Glutamatergic neuron (in vitro differentiated cells): ENCODE data around the gene EXOC4. TPM values are rescaled to one million over a fixed set of nuclear protein-coding genes. Genes with fewer than 3 reads are reported as not detected.

ENCODE experiments used
- DNase-seq: peaks from one replicate; pipeline ENCODE4 v3.0.0; 2022
- H3K27ac Mint-ChIP-seq: one replicate; pipeline ENCODE4 v1.8.0; 2020; ENCODE audit warnings: mild to moderate bottlenecking, mixed read lengths, inconsistent platforms; ENCODE audit not compliant: unreplicated experiment
- H3K27me3 Mint-ChIP-seq: one replicate; pipeline ENCODE4 v1.8.0; 2020; ENCODE audit warnings: mild to moderate bottlenecking, moderate library complexity, mixed read lengths, inconsistent platforms; ENCODE audit not compliant: unreplicated experiment
- H3K36me3 Mint-ChIP-seq: one replicate; pipeline ENCODE4 v1.8.0; 2020; ENCODE audit warnings: mild to moderate bottlenecking, mixed read lengths, inconsistent platforms; ENCODE audit not compliant: unreplicated experiment
- H3K4me1 Mint-ChIP-seq: one replicate; pipeline ENCODE4 v1.8.0; 2020; ENCODE audit warnings: mild to moderate bottlenecking, low read depth, mixed read lengths, inconsistent platforms; ENCODE audit not compliant: unreplicated experiment
- H3K4me3 Mint-ChIP-seq: one replicate; pipeline ENCODE4 v1.8.0; 2020; ENCODE audit warnings: mild to moderate bottlenecking, mixed read lengths, inconsistent platforms; ENCODE audit not compliant: unreplicated experiment
- H3K9me3 Mint-ChIP-seq: one replicate; pipeline ENCODE4 v1.8.0; 2020; ENCODE audit warnings: mild to moderate bottlenecking, moderate library complexity, mixed read lengths, inconsistent platforms; ENCODE audit not compliant: unreplicated experiment
- total RNA-seq: library from RNA; stranded (reverse); fragmentation: NEBNext Ultra II Directional; extraction: Animal tissue kit (Norgen Biotek cat#: 25700); gene quantifications from one replicate; pipeline ENCODE4 v1.2.1, GENCODE V29; 2021; ENCODE audit not compliant: unreplicated experiment
- TF ChIP-seq, protein P1 (sequence below): fragments of 200-600 bp; sonication (generic); IDR thresholded peaks from one replicate; pipeline ENCODE4 v1.5.0; 2021; ENCODE audit not compliant: partially characterized antibody, unreplicated experiment

The EXOC4 gene
- total RNA-seq, 1 donor from 2014 or later, result 73.8 TPM

GRCh38 chr7:133724694-133725093 is 471.8 kb downstream of the EXOC4 start:
- no peak overlapping the region for H3K4me3 Mint-ChIP-seq
- no peaks in the 10 kb centered on the region for H3K36me3 Mint-ChIP-seq
- no peaks in the 10 kb centered on the region for H3K27me3 Mint-ChIP-seq
- no peak for DNase-seq
- no peaks in the 10 kb centered on the region for H3K9me3 Mint-ChIP-seq
- peaks cover 1% of the 10 kb centered on the region for H3K4me1 Mint-ChIP-seq
- H3K27ac Mint-ChIP-seq, result no peak overlapping the region
- TF ChIP-seq, protein P1, sequence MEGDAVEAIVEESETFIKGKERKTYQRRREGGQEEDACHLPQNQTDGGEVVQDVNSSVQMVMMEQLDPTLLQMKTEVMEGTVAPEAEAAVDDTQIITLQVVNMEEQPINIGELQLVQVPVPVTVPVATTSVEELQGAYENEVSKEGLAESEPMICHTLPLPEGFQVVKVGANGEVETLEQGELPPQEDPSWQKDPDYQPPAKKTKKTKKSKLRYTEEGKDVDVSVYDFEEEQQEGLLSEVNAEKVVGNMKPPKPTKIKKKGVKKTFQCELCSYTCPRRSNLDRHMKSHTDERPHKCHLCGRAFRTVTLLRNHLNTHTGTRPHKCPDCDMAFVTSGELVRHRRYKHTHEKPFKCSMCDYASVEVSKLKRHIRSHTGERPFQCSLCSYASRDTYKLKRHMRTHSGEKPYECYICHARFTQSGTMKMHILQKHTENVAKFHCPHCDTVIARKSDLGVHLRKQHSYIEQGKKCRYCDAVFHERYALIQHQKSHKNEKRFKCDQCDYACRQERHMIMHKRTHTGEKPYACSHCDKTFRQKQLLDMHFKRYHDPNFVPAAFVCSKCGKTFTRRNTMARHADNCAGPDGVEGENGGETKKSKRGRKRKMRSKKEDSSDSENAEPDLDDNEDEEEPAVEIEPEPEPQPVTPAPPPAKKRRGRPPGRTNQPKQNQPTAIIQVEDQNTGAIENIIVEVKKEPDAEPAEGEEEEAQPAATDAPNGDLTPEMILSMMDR, result no peak

- TF ChIP-seq, protein P1, result no peak
- Mint-ChIP-seq H3K9me3 (no peaks in the 10 kb centered on the region), H3K4me3 (no peak overlapping the region), H3K36me3 (no peaks in the 10 kb centered on the region), H3K27ac (no peak overlapping the region), H3K4me1 (peaks cover 1% of the 10 kb centered on the region), H3K27me3 (no peaks in the 10 kb centered on the region)
- no peak for DNase-seq
These were observed 474.8 kb downstream of the EXOC4 start for GRCh38 chr7:133727476-133728214.

GRCh38 chr7:133730360-133730759 is 477.5 kb downstream of the EXOC4 start:
- Mint-ChIP-seq H3K4me3 (no peak overlapping the region), H3K4me1 (no peaks in the 10 kb centered on the region), H3K36me3 (no peaks in the 10 kb centered on the region), H3K9me3 (no peaks in the 10 kb centered on the region), H3K27me3 (no peaks in the 10 kb centered on the region), H3K27ac (no peak overlapping the region)
- DNase-seq, result no peak
- TF ChIP-seq, protein P1, result no peak

GRCh38 chr7:133733401-133733800 is 480.5 kb downstream of the EXOC4 start:
- no peaks in the 10 kb centered on the region for H3K36me3 Mint-ChIP-seq
- TF ChIP-seq, protein P1, result no peak
- DNase-seq, result no peak
- no peaks in the 10 kb centered on the region for H3K9me3 Mint-ChIP-seq
- no peaks in the 10 kb centered on the region for H3K4me1 Mint-ChIP-seq
- no peak overlapping the region for H3K4me3 Mint-ChIP-seq
- H3K27ac Mint-ChIP-seq, result no peak overlapping the region
- H3K27me3 Mint-ChIP-seq, result no peaks in the 10 kb centered on the region

DNA sequence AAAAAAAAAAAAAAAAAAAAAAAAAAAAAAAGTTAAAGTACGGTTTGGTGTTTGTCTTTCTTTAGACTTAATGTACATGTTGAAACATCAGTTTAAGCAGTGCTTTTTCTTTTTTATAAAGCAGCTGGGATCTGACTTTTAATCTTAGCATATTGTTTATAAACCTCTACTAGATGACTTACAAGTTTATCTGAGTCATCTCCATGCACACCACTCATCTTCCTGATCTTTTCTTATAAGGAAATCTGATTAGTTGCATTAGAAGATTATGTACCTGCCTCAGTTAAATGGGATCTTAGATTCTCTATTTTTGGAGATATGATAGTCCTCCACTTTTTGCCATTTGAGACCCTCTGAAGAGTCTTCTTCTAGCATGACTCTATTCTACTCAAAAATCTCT is 482.3 kb downstream of the EXOC4 start:
- TF ChIP-seq, protein P1, result no peak
- Mint-ChIP-seq H3K9me3 (no peaks in the 10 kb centered on the region), H3K27me3 (no peaks in the 10 kb centered on the region), H3K36me3 (no peaks in the 10 kb centered on the region), H3K27ac (no peak overlapping the region), H3K4me3 (no peak overlapping the region), H3K4me1 (no peaks in the 10 kb centered on the region)
- DNase-seq, result no peak
